AG04450 (cell line): ENCODE results near the gene MAD2L1. TPM values are rescaled to one million over a fixed set of nuclear protein-coding genes. Genes with fewer than 3 reads are reported as not detected.

ENCODE experiments used
- CTCF ChIA-PET: fragments of 300-600, 350-600 bp; formaldehyde crosslinking; extraction: SDS; loops from one replicate; lab custom pipeline; 2022; ENCODE audit warnings: antibody characterized with exemption, inconsistent platforms; lab: Charles Lee
- POLR2A ChIA-PET: fragments of 350-600 bp; formaldehyde crosslinking; extraction: SDS; loops from one replicate; lab custom pipeline; 2021; ENCODE audit warnings: antibody characterized with exemption, inconsistent platforms; lab: Yijun Ruan, JAX
- DNase-seq: peaks from one replicate; pipeline ENCODE4 v3.0.0-alpha.2; 2011; ENCODE audit warnings: low read depth, low spot score
- H3K27ac ChIP-seq: one replicate; pipeline ENCODE4 v1.5.1; 2012; ENCODE audit warnings: low read depth, low read length, control low read depth
- H3K27me3 ChIP-seq: one replicate; pipeline ENCODE4 v1.6.0; 2012; ENCODE audit warnings: low read length; ENCODE audit not compliant: control insufficient read depth, insufficient read depth
- H3K4me3 ChIP-seq: 2 replicates; pipeline ENCODE4 v1.5.1; 2011; ENCODE audit warnings: mild to moderate bottlenecking, low read depth, low read length, control low read depth
- H3K9me3 ChIP-seq: 2 replicates; pipeline ENCODE4 v1.5.1; 2012; ENCODE audit warnings: low read length; ENCODE audit not compliant: control insufficient read depth, insufficient read depth
- CTCF ChIP-seq: IDR thresholded peaks from 2 replicates; pipeline ENCODE4 v1.5.1; 2011; ENCODE audit warnings: low read depth, low read length, control low read depth, inconsistent platforms
- polyA plus RNA-seq: library from polyadenylated mRNA; depleted of rRNA; stranded (reverse); fragments of >200 nt; gene quantifications from 2 replicates; pipeline ENCODE4 v1.2.3, GENCODE V29; 2011

Gene MAD2L1
- polyA plus RNA-seq, 1 experiment, result 18.6 TPM

- POLR2A ChIA-PET, result interaction anchor here (2.7 kb wide), 1 partner anchor 427 kb away, joined by 19 read pairs; the partner anchor contains the start of gene PDE5A
- no peak for DNase-seq
- TF ChIP-seq CTCF, result no peak
- no peaks in the 10 kb centered on the region for H3K9me3 ChIP-seq
- CTCF ChIA-PET, result interaction anchor here (1.2 to 11.4 kb wide), 6 partner anchors 320 to 742 kb away, joined by 3 to 175 read pairs (median 26); partner anchors contain the start of gene PDE5A
- H3K27ac ChIP-seq, result no peak overlapping the region
- no peaks in the 10 kb centered on the region for H3K27me3 ChIP-seq
- no peak overlapping the region for H3K4me3 ChIP-seq
These were observed 11.5 kb downstream of the MAD2L1 start for GRCh38 chr4:120055162-120055561.

DNA sequence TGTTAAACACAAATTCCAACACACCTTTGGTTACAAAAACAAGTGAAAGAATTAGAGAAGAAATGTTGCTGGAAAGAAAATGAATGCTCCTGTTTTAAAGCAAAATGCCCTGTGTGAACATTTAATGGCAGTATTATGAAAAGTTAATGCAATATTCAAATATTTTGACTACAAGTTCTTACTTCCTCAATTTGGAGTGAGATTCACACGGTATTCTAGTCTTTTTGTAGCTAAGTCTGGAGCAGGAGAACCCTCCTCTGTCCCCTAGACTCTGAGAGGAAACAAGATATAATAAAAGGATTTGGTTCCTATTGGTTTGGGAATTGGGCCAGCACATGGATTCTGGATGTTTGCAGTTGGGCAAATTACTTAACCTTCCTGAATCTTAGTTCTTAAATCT lies 12.7 kb downstream of the MAD2L1 start:
- no peaks in the 10 kb centered on the region for H3K27me3 ChIP-seq
- no peaks in the 10 kb centered on the region for H3K9me3 ChIP-seq
- ChIA-PET POLR2A (no interaction called here), CTCF (interaction anchor here (1.4 to 11.4 kb wide), 5 partner anchors 319 to 741 kb away, joined by 4 to 175 read pairs (median 45); partner anchors contain the start of gene PDE5A)
- DNase-seq, result no peak
- H3K4me3 ChIP-seq, result no peak overlapping the region
- no peak for TF ChIP-seq CTCF
- H3K27ac ChIP-seq, result no peak overlapping the region

DNA sequence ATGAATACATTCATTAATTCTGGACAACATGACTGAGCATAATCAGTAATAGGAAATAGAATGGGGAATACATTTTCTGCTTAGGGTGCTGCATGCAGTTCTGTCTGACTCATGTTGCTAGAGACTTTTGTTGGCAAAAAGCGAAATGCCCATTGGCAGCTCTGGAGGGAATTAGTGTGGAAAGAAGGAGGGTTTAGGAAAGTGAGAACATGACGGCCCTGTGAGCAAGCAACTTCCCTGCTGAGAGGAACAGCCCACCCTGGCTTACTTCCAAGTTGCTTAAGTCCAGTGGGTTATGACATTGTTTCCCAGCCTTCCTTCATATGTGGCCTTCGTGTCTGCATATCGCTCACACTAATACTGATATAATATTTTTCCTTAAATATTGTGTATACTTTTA lies 13.8 kb downstream of the MAD2L1 start:
- TF ChIP-seq CTCF, result no peak
- ChIA-PET CTCF (interaction anchor here (1.4 to 11.4 kb wide), 2 partner anchors 424 to 427 kb away, joined by 4 to 175 read pairs; partner anchors contain the start of gene PDE5A), POLR2A (interaction anchor here (0.6 to 1.1 kb wide), 2 partner anchors 318 to 428 kb away, joined by 3 to 8 read pairs; no protein-coding TSS in a partner anchor)
- peak; percentile 95 for DNase-seq
- Histone ChIP-seq H3K27me3 (no peaks in the 10 kb centered on the region), H3K4me3 (no peak overlapping the region), H3K9me3 (no peaks in the 10 kb centered on the region), H3K27ac (no peak overlapping the region)

GRCh38 chr4:120051253-120051652 lies 15.4 kb downstream of the MAD2L1 start:
- no peak overlapping the region for H3K4me3 ChIP-seq
- no peaks in the 10 kb centered on the region for H3K9me3 ChIP-seq
- no peak for TF ChIP-seq CTCF
- no peak for DNase-seq
- no peak overlapping the region for H3K27ac ChIP-seq
- H3K27me3 ChIP-seq, result no peaks in the 10 kb centered on the region
- ChIA-PET POLR2A (interaction anchor here (0.7 to 0.9 kb wide), 3 partner anchors 316 to 423 kb away, joined by 3 to 4 read pairs (median 4); partner anchors contain the start of gene PDE5A), CTCF (interaction anchor here (0.6 to 11.4 kb wide), 7 partner anchors 8 to 493 kb away, joined by 3 to 175 read pairs (median 3); partner anchors contain the start of gene PDE5A)
